HG02588 (cell line): ENCODE results near the gene EXOC4.
"Not testable (repeated sequence)": the region's sequence is repeated elsewhere in the genome, so short reads cannot be mapped to it uniquely, and the experiment has no call there.

Source experiments
- ATAC-seq: cut with Tn5 transposase; IDR thresholded peaks from one replicate; pipeline ENCODE4 v1.9.1; 2021; ENCODE audit warnings: mild to moderate bottlenecking, moderate library complexity; ENCODE audit not compliant: unreplicated experiment

Gene EXOC4

GRCh38 chr7:134046594-134047128, 793.8 kb downstream of the EXOC4 start:
- no peak for ATAC-seq

- ATAC-seq = no peak
Observed at GRCh38 chr7:134047675-134048074, 794.8 kb downstream of the EXOC4 start.

DNA sequence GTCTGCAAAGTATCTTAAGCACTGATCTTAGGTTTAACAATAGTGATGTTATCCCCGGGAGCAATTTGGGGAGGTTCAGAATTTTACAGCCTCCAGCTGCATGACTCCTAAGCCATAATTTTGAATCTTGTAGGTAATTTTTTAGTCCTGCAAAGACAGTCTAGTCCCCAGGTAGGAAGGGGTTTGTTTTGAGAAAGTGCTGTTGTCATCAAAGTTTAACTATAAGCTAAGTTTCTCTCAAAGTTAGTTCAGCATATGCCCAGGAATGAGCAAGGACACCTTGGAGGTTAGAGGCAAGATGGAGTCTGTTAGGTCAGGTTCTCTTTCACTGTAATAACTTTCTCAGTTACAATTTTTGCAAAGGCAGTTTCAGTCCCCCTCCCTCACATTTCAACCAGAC, 795.3 kb downstream of the EXOC4 start:
- no peak for ATAC-seq

GRCh38 chr7:134051020-134051419, 798.1 kb downstream of the EXOC4 start:
- ATAC-seq = no peak

DNA sequence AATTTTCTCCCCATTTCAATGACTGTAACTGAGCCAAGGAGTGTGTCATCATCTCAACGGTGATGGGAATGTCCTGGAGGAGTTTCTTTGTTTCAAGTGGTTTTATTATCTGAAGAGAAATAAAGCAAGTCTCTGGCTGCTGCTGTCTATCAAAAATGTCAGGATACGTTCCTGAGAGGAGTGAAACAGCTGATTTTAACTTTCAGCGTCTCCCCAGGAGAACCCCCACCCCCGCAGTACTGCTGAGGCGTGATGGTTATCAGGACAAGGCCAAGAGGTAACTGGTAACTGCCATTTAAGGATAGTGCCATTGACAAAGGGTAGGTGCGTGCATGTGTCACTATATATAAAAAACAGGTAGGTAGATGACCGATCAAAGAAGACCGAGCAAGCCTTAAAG, 803.9 kb downstream of the EXOC4 start:
- ATAC-seq = no peak

DNA sequence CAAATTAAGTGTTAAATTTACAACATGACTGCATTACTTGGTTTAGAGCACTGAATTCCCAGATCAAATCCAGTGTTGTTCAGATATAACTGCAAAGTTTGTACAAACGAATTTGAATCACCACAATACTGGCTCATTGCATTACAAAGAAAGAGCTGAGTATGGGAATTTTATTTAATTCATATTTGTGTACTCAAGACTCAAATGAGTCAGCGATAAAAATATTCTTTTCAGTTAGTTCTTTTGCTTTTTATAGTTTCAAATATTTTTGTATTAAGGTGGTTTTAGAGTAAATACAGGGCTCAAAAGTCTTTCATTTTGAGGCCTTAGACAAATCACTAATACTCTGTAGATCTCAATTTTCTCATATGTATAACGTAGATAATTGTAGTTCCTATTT, 805.6 kb downstream of the EXOC4 start:
- ATAC-seq = no peak

DNA sequence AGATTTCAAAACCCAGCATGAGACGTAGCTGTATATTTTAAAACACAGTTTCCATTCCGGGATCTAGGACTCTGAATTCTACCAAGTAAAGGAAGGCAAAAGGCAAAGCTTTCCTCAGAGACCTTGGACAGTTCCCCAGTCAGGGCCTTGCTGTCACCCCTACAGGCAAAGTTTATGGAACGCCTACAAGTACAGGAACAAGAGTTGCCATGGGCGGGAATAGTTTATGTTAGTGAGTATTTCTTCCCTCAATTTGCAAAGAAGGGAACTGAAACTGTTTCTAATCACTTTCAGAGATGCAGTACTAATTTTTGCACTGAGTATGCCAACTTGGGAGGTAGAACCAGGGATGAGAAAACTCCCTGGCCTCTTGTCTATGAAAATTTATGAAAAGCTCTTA, 806.1 kb downstream of the EXOC4 start:
- ATAC-seq = no peak

GRCh38 chr7:134059921-134060320, 807.0 kb downstream of the EXOC4 start:
- no peak for ATAC-seq

DNA sequence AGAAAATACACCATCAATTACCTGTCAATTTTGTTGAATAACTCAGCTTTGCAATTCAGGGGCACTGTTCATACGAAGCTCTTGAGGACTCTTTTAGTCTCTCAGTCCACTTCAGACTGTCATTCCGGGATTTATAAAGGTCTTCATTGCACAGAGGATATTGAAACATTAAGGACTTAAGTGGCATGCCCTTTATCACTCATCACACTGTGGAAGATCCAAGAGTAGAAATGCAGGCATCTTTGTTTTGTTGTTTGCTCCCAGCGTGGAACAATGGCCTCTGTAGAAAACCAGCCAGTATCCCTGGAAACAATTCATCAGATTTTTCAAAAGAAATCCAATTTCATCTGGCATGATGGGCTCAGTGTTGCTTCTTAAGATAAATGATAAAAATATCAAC, 808.0 kb downstream of the EXOC4 start:
- no peak for ATAC-seq

DNA sequence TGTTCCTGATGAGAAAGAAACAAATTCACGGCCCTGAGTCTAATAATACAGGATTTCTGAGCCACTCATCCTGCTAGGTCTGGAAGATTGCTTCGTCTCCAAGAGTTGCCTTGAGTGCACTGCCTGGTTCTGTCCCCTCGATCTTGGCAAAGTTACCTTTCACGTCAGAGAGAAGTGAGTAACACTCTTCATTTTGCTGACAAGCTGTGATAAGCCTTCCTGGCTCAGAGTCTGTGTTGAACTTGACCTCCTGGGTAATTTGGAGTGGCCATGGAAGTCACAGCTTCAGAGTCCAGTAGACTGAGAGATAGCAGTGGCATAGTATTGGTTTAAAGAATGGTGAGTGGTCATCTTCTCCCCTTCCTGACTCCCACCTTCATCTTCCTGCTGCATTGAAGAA, 809.6 kb downstream of the EXOC4 start:
- ATAC-seq = no peak

- ATAC-seq = no peak
Observed at GRCh38 chr7:134065415-134065814, 812.5 kb downstream of the EXOC4 start.

- no peak for ATAC-seq
Observed at GRCh38 chr7:134067164-134067563, 814.3 kb downstream of the EXOC4 start.

DNA sequence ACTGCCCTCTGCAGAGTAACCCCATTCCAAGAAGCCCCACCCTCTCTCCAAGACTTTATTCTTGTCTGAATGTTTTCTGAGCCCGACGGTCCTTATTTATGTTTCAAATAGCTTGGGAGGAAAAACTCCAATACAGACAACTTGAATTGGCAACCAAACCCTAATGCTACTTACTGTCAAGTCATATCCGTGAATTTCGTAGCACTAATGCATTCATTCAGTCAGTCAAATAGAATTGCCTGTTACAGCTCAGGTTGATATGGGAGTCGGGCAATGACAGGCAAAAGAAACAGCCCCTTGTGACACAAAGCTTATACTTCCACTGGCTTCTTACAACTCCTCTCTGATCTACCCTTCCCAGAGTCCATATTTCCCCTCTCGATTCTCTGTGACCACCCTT, 815.8 kb downstream of the EXOC4 start:
- no peak for ATAC-seq

DNA sequence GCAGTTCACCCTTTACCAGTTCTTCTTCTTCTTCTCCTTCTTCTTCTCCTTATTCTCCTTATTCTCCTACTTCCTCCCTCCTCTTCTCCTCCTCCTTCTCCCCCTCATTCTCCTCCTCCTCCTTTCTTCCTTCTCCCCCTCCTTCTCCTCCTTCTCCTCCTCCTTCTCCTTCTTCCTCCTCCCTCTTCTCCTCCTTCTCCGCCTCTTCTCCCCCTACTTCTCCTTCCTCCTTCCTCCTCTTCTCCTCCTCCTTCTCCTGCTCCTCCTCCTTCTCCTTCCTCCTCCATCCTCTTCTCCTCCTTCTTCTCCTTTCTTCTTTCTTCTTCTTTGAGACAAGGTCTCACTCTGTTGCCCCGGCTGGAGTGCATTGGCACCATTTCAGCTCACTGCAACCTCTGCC, 816.3 kb downstream of the EXOC4 start:
- no peak for ATAC-seq

DNA sequence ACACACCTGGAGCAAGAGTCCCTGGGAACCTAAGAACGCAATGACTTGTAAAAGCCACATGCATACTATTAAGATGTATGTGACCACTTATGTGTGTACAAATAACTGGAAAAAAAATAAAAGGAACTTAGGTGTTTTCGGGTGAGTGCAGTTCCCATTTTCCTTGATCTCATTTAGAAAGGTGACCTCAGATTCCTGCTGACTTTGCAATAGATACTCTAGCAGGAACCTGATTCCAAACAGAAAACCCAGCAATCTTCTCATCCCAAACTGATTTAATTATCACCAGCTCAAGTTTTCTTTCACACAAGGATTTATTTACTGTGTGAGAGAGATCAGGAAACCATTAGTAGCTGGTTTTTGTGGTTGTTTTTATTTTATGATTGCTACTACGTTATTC, 817.8 kb downstream of the EXOC4 start:
- no peak for ATAC-seq

DNA sequence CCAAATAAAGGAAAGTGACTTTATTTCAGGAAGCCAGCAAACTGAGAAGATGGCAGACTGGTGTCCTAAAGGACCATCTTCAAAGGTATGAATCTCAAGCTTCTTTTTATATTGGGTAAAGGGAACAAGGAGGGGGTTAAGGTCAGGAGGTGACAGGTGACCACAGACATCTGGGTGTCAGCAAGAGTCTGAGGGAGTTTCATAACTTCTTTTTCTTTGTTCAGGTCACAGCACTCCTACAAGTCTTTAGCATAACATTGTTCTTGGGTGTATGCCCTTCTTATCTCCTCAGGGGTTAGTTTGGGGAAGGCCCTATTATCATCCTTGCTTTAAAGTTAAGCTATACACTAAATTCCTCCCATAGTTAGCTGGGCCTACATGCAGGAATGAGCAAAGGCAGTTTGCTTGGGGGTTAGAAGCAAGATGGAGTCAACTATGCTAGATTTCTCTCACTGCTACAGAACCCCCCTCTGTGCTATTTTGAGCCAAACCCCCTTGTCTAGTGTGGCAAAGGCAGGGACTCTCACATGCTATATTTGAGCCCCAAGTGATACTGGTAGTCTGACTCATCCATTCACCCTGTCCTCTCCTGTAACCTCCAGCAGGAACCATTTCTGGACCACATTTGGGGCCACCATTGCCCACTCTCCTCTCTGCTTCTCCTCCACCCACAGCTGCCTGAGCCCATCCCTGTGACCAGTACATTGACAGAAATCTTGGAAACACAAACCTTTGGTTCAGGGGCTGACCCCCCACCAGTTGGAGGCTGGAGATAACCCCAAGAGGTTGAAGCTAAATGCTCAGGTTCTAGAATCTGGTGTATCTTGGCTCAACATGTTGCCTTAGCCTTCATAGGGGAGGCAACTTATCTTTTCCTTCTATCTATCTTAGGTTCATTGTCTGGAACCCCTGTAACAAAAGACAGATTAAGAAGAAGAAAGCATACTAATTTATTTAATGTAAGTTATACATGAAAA, 818.8 kb downstream of the EXOC4 start:
- peak; percentile 87 for ATAC-seq

DNA sequence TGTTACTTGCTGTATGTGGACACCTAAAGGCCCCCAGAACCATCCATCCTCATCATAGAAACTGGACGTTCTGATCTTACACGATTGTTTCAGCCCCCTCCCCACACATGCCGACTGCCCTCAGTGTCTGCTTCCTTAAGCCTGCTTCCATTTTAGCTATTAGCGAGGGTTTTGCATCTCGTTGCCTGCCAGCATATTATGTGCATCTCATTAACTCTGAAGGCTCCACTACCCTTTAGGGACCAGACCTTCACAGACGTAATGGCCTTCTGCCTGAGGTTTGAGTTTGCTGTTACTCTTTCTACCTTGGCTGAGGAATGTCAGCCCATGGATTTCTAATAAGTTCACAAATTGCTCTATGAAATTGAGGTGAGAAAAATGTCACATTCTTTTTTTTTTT, 820.4 kb downstream of the EXOC4 start:
- no peak for ATAC-seq

DNA sequence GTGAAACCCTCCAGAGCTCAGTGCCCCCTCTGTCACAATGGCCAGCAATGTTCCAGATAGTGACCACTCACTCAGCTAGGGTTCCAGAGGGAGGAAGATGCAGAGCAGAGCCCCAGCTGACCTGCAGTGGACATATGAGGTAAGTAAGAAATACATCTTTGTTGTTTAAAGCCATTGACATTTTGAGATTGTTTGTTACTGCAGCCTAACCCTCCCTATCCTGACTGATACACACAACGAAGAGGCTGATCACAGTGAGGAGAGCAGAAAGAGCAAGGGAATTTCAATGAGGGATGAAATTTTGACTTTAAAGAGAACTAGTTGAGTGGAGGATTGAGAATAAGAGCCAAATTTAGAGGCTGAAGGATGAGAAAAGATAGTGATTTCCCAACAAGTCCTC, 822.9 kb downstream of the EXOC4 start:
- ATAC-seq = no peak

DNA sequence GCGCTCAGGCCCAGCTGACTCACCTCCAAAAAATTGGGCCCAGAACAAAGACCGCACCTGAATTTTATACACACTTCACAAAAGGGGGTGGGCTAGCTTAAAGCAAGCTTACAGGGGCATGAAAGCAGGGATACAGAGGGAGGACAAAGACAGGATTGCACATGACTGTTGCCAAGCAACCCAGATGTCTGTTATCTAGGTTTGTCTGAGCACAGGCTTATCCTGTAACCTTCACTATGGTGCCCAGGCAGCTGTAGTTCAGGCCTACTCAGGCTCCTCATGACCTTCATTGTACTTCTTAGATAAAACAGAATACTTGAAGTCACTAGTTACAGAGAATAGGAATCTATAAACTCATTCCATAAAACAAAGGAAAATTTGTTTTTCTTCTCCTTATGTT, 824.7 kb downstream of the EXOC4 start:
- not testable (repeated sequence) for ATAC-seq

DNA sequence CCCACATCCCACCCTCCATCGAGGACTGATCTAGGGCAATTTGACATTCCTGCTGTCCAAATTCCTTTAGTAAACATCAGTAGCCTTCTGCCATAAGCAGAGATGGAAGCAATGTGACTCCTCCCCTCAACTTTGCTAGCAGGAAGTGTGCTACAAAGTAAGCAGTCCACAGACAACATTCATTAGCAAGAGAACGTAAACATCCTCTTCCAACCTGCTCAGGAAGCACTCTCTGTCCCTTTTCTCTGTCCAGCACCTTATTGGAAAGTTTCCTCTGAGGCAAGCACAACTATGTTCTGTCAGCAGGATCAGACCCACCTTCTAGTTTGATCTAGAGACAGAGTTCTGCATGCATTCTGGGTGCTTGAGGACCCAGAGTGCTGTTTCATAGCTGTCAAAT, 826.1 kb downstream of the EXOC4 start:
- no peak for ATAC-seq

DNA sequence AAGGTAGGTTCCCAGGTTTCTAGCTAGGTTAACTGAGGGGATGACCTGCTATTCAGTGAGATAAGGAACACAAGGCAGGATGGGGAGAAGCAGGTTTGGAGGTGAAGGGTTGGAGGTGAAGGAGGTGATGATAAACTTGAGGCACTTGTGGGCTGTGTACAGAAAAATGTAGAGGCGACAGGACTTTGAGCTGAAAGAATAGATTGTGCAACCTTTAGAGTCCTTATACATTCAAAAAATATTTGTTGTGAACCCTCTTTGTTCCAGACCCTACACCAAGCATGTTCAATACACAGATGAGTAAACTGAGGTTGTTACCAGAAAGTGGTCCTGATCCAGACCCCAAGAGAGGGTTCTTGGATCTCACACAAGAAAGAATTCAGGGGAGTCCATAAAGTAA, 828.8 kb downstream of the EXOC4 start:
- no peak for ATAC-seq

DNA sequence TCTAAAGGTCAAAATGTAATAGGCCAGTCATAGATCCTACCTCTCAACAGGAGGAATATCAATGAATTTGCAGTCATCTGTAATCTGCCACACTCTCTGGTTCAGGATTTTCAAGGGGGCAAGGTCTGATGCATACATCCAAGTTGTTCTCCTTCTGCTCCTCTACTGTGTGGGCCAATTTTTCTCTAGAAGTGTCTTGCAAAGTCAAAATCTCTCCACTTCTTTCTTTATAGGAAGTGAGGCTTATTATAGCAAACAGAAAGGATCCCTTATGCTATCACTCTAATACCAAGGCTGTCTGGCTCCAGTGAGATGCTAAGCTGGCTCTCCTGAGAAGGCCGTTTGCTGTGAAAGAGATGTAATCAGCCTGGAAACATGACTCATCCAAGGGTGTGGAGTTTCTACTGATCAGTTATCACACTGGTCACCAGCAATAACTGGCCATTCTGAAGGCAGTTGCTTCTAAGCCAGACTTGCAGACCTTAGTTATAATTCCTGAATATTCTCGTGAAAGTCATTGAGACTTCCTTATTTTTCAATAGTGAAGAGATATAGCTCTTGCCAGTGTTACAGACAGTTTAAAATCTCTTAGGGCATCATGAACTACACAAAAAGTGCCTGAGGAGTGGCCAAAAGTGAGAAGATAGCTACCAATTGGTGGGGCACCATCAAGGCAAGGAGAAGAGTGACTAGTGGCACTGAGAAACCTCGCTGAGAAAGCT, 831.0 kb downstream of the EXOC4 start:
- no peak for ATAC-seq
